K562 (cell line): ENCODE results near the gene ARMC7. TPM values are rescaled to one million over a fixed set of nuclear protein-coding genes. Genes with fewer than 3 reads are reported as not detected.
A peak's percentile ranks its signal among the peaks of the same experiment; 100 is the strongest.

ENCODE experiments used
- ATAC-seq: fragments of 200-7000 bp; cut with Tn5 transposase; 3 replicates; pipeline ENCODE4 v1.9.1; 2020; ENCODE audit warnings: moderate library complexity
- BruUV-seq: library from RNA; stranded (reverse); fragments of 400-500 nt; replicated peaks from 2 replicates; lab custom pipeline; 2021; lab: Mats Ljungman, UMichigan
- CTCF ChIA-PET: fragments of 300-600 bp; formaldehyde crosslinking; extraction: SDS; loops from one replicate; lab custom pipeline; 2021; ENCODE audit warnings: low intra/inter-chr PET ratio; lab: Yijun Ruan, JAX
- POLR2A ChIA-PET: fragments of 300-600, 350-650 bp; sonication (Branson Sonifier 250); formaldehyde crosslinking; extraction: SDS; loops from one replicate; lab custom pipeline; 2021; ENCODE audit warnings: antibody characterized with exemption, inconsistent platforms; lab: Yijun Ruan, JAX
- DNase-seq, 4 experiments: peaks; one replicate each; pipeline versions ENCODE4 v3.0.0 to v3.0.0-alpha.2; 2011 to 2018; ENCODE audit warnings: low spot score in 3 of 4, mixed read lengths in 3 of 4; ENCODE audit errors: extremely low read depth in 1 of 4
- FAIRE-seq: peaks from 2 replicates; lab custom pipeline; 2011; peaks lifted over from hg19 to GRCh38; lab: Jason Lieb, UNC
- H2AFZ ChIP-seq: 2 replicates; pipeline ENCODE4 v1.6.0; 2011; ENCODE audit warnings: low read depth, low read length, control low read depth, inconsistent platforms
- H3K27ac ChIP-seq: fragments of 200-600 bp; 3 replicates; pipeline ENCODE4 v1.8.0; 2011; ENCODE audit warnings: low read depth, mild to moderate bottlenecking, control low read depth, inconsistent platforms, low read length, moderate library complexity, mixed read lengths; ENCODE audit errors: extremely low read depth
- H3K27me3 ChIP-seq, 2 experiments: fragments of 300-600 bp in 1 of 2; 2 replicates in 1 of 2; 3 replicates in 1 of 2; pipeline versions ENCODE4 v1.6.0 to v1.8.0; 2011; ENCODE audit warnings: inconsistent platforms in 2 of 2, low read length in 2 of 2, mild to moderate bottlenecking in 1 of 2, mixed read lengths in 1 of 2, moderate library complexity in 1 of 2; ENCODE audit not compliant: control insufficient read depth in 2 of 2, insufficient read depth in 2 of 2
- H3K36me3 ChIP-seq: fragments of 300-600 bp; 3 replicates; pipeline ENCODE4 v1.8.0; 2011; ENCODE audit warnings: mild to moderate bottlenecking, low read length, inconsistent platforms; ENCODE audit not compliant: control insufficient read depth, insufficient read depth
- H3K4me1 ChIP-seq, 2 experiments: fragments of 200-600 bp in 1 of 2; replicated peaks in 1 of 2; 2 replicates in 1 of 2; 3 replicates in 1 of 2; pipeline versions ENCODE4 v1.5.1 to v1.8.0; 2011; ENCODE audit warnings: inconsistent platforms in 2 of 2, low read length in 2 of 2, mild to moderate bottlenecking in 1 of 2, mixed read lengths in 1 of 2, moderate library complexity in 1 of 2; ENCODE audit not compliant: control insufficient read depth in 2 of 2, insufficient read depth in 2 of 2
- H3K4me2 ChIP-seq: 2 replicates; pipeline ENCODE4 v1.6.1; 2011; ENCODE audit warnings: low read length, control low read depth, inconsistent platforms, mixed read lengths; ENCODE audit not compliant: insufficient read depth
- H3K4me3 ChIP-seq: fragments of 200-600 bp; sonication (generic), shearing (Covaris generic); 2 replicates; pipeline ENCODE4 v1.5.1; 2016; ENCODE audit warnings: control low read depth, inconsistent platforms
- H3K79me2 ChIP-seq: fragments of 200-600 bp; 3 replicates; pipeline ENCODE4 v1.8.0; 2011; ENCODE audit warnings: low read length, inconsistent platforms; ENCODE audit not compliant: control insufficient read depth, insufficient read depth
- H3K9ac ChIP-seq, 2 experiments: 2 replicates each; pipeline versions ENCODE4 v1.6.0 to v1.6.1; 2011; ENCODE audit warnings: low read depth in 2 of 2, low read length in 2 of 2, control low read depth in 1 of 2, inconsistent platforms in 1 of 2, mild to moderate bottlenecking in 1 of 2, mixed read lengths in 1 of 2; ENCODE audit not compliant: insufficient read depth in 1 of 2
- H3K9me1 ChIP-seq: one replicate; pipeline ENCODE4 v1.6.0; 2011; ENCODE audit warnings: inconsistent platforms, mild to moderate bottlenecking, low read length, moderate library complexity; ENCODE audit not compliant: control insufficient read depth, insufficient read depth
- H3K9me3 ChIP-seq: replicated peaks from 2 replicates; pipeline ENCODE4 v1.5.1; 2011; ENCODE audit warnings: low read depth, low read length, inconsistent platforms; ENCODE audit not compliant: control insufficient read depth, insufficient read depth
- H4K20me1 ChIP-seq: replicated peaks from 2 replicates; pipeline ENCODE4 v1.6.1; 2011; ENCODE audit warnings: low read length, inconsistent platforms, mixed read lengths; ENCODE audit not compliant: control insufficient read depth, insufficient read depth
- ELF4 ChIP-seq: fragments of 450-650 bp; formaldehyde crosslinking; IDR thresholded peaks from 2 replicates; pipeline ENCODE4 v1.4.0; 2022; ENCODE audit warnings: missing genetic modification characterization
- EWSR1 ChIP-seq: fragments of 450-650 bp; IDR thresholded peaks from 2 replicates; pipeline ENCODE4 v1.6.1; 2018; ENCODE audit warnings: borderline replicate concordance, mild to moderate bottlenecking, low read depth, moderate library complexity; ENCODE audit not compliant: partially characterized antibody
- POLR2A ChIP-seq: fragments of 450-650 bp; conservative IDR thresholded peaks from 2 replicates; pipeline ENCODE4 v1.6.1; 2016
- POLR2AphosphoS5 ChIP-seq: IDR thresholded peaks from 2 replicates; pipeline ENCODE4 v1.6.1; 2011; ENCODE audit warnings: mild to moderate bottlenecking, low read depth, low read length, moderate library complexity; ENCODE audit not compliant: control insufficient read depth, insufficient read depth
- POU5F1 ChIP-seq: fragments of 150-350 bp; IDR thresholded peaks from 2 replicates; pipeline ENCODE4 v1.6.1; 2014; ENCODE audit warnings: borderline replicate concordance, low read length, low read depth, mild to moderate bottlenecking; ENCODE audit not compliant: partially characterized antibody
- PTBP1 ChIP-seq: fragments of 200-400 bp; formaldehyde crosslinking; IDR thresholded peaks from 2 replicates; pipeline ENCODE4 v1.6.1; 2017; ENCODE audit warnings: low read depth, low read length
- RBM22 ChIP-seq: fragments of 200-400 bp; formaldehyde crosslinking; IDR thresholded peaks from 2 replicates; pipeline ENCODE4 v1.6.1; 2018; ENCODE audit warnings: low read length, low read depth; ENCODE audit not compliant: poor library complexity, severe bottlenecking
- SUPT5H ChIP-seq: fragments of 450-650 bp; IDR thresholded peaks from 2 replicates; pipeline ENCODE4 v1.6.1; 2016
- XRCC4 ChIP-seq: IDR thresholded peaks from one replicate; pipeline ENCODE4 v1.6.1; 2011; ENCODE audit not compliant: insufficient read depth, insufficient read length; ENCODE audit errors: extremely low read depth
- ZNF324 ChIP-seq: fragments of 250-450 bp; sonication (Bioruptor Pico); IDR thresholded peaks from 2 replicates; pipeline ENCODE4 v1.4.0; 2020; ENCODE audit warnings: mild to moderate bottlenecking
- ZNF561 ChIP-seq: fragments of 450-650 bp; formaldehyde crosslinking; conservative IDR thresholded peaks from 2 replicates; pipeline ENCODE4 v1.4.0; 2020; ENCODE audit warnings: mild to moderate bottlenecking, moderate library complexity
- WGBS: fragments of 100-300 bp; shearing (Covaris generic); methylation state at CpG from one replicate; pipeline ENCODE4 v1.1.6; 2016; ENCODE audit warnings: low coverage, mixed read lengths; ENCODE audit not compliant: insufficient coverage; ENCODE audit errors: missing lambda C conversion rate; 5-methylcytosine and 5-hydroxymethylcytosine counted together
- in situ Hi-C: fragments of 300-500 bp; cut with MboI; formaldehyde crosslinking; loops from 4 replicates; pipeline ENCODE4 v1.15.0; 2018; ENCODE audit warnings: inconsistent platforms, mixed read lengths
- intact Hi-C: fragments of 100-400 bp; cut with micrococcal nuclease; formaldehyde crosslinking; loops from 2 replicates; pipeline ENCODE4 v1.14.2; 2022
- polyA plus RNA-seq, 8 experiments: library from polyadenylated mRNA; depleted of rRNA in 4 of 8; stranded (reverse) in 5 of 8; unstranded in 3 of 8; fragments of >200 nt; fragmentation: Nextera tagmentation in 2 of 8; fragmentation: Illumina TruSeq in 1 of 8; extraction: Ambion mirVana in 2 of 8; extraction: Trizol in 1 of 8; gene quantifications; 2 replicates each; pipeline versions ENCODE4 v1.2.1 to v1.2.3, GENCODE V29; 2011 to 2014; ENCODE audit warnings: inconsistent platforms in 1 of 8, missing spikeins in 1 of 8
- total RNA-seq, 7 experiments: library from RNA; depleted of rRNA in 6 of 7; stranded (reverse); fragments of >200 nt in 6 of 7; fragmentation: Illumina TruSeq in 2 of 7; extraction: Trizol in 2 of 7; gene quantifications; 2 replicates each; pipeline versions ENCODE4 v1.2.1 to v1.2.3, GENCODE V29; 2011 to 2021; ENCODE audit warnings: low replicate concordance in 1 of 7
- TF ChIP-seq, protein P1 (sequence below), 2 experiments: fragments of 150-350 bp in 1 of 2; IDR thresholded peaks; 2 replicates each; pipeline ENCODE4 v1.6.1; 2012 to 2016; ENCODE audit warnings: low read depth in 2 of 2, low read length in 2 of 2, mild to moderate bottlenecking in 1 of 2, moderate library complexity in 1 of 2
- TF ChIP-seq, protein P2 (sequence below): fragments of 450-650 bp; IDR thresholded peaks from 2 replicates; pipeline ENCODE4 v1.7.0; 2016; ENCODE audit warnings: borderline replicate concordance
- TF ChIP-seq, protein P3 (sequence below): fragments of 450-650 bp; IDR thresholded peaks from one replicate; pipeline ENCODE4 v1.6.1; 2018; ENCODE audit warnings: mild to moderate bottlenecking, moderate library complexity; ENCODE audit not compliant: partially characterized antibody

ARMC7 gene
- total and polyA plus RNA-seq, 9 of the 15 experiments (the other 6 are each of a cell fraction or from before 2014, with no cell fraction given), result 1.4 to 15.2 (median 5.9) TPM

DNA sequence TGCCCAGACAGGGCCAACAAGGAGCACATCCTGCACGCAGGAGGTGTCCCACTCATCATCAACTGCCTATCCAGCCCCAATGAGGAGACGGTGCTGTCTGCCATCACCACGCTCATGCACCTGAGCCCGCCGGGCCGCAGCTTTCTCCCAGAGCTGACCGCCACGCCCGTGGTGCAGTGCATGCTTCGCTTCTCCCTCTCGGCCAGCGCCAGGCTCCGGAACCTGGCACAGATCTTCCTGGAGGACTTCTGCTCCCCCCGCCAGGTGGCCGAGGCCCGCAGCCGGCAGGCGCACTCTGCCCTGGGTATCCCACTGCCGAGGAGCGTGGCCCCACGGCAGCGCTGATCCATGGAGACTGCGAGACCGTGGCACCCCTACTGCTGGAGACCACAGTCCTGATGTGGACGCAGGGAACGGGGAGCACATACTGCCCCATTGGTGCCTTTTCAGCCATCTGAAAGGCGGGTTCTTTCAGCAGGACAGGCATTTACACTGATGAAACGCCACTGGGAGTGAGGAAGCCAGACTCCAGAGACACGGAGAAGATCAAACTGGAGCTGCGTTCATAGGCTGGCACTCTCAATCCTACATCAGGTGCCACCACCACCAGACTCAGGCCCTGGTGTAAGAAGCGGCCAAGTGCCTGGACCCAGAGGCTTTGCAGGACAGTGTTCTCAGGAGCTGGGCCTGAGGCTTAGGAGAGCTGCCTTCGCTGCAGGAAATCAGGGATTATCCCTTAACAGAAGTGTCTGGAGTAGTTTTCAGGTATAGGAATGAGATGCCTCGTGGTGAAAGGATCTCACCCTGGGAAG, 19.1 kb downstream of the ARMC7 start:
- Histone ChIP-seq H2AFZ (no peak overlapping the region), H3K36me3 (peaks cover 25% of the 10 kb centered on the region; the same call in 2 of the 3 replicates), H3K4me1 (peaks cover 28 to 53% of the 10 kb centered on the region in 2 experiments), H3K9me1 (no peaks in the 10 kb centered on the region), H3K79me2 (peaks cover 44% of the 10 kb centered on the region), H3K27me3 (no peaks in the 10 kb centered on the region), H3K4me2 (no peak overlapping the region), H3K9me3 (no peaks in the 10 kb centered on the region), H3K9ac (peak overlapping the region in 1 of 2 experiments; percentile 6; a peak in 1 of 4 replicates), H4K20me1 (peaks cover 6% of the 10 kb centered on the region; the same call in 1 of the 2 replicates), H3K27ac (no peak overlapping the region), H3K4me3 (no peak overlapping the region)
- ATAC-seq (no peak), DNase-seq (no peak), FAIRE-seq (no peak)
- no TSS peak for BruUV-seq
- CTCF ChIA-PET, result no interaction called here
- intact Hi-C loops, result no loop called here
- POLR2A ChIA-PET, result interaction anchor here (0.7 to 7.6 kb wide), 5 partner anchors 10 to 123 kb away, joined by 3 to 58 read pairs (median 4); no protein-coding TSS in a partner anchor
- in situ Hi-C loops, result no loop called here
- 96% methylated on average over 31 of the region's 33 CpGs for WGBS
- TF ChIP-seq ELF4 (CRISPR knock-in tag) (no peak), POLR2A (peak; percentile 26), POU5F1 (no peak), PTBP1 (no peak), RBM22 (peak; percentile 79), ZNF324 (CRISPR knock-in tag) (no peak), POLR2AphosphoS5 (peak; percentile 23; the same call in 1 of the 2 replicates), EWSR1 (no peak), SUPT5H (peak; percentile 18; the same call in 1 of the 2 replicates), XRCC4 (no peak), ZNF561 (CRISPR knock-in tag) (no peak)
- TF ChIP-seq, protein P1, sequence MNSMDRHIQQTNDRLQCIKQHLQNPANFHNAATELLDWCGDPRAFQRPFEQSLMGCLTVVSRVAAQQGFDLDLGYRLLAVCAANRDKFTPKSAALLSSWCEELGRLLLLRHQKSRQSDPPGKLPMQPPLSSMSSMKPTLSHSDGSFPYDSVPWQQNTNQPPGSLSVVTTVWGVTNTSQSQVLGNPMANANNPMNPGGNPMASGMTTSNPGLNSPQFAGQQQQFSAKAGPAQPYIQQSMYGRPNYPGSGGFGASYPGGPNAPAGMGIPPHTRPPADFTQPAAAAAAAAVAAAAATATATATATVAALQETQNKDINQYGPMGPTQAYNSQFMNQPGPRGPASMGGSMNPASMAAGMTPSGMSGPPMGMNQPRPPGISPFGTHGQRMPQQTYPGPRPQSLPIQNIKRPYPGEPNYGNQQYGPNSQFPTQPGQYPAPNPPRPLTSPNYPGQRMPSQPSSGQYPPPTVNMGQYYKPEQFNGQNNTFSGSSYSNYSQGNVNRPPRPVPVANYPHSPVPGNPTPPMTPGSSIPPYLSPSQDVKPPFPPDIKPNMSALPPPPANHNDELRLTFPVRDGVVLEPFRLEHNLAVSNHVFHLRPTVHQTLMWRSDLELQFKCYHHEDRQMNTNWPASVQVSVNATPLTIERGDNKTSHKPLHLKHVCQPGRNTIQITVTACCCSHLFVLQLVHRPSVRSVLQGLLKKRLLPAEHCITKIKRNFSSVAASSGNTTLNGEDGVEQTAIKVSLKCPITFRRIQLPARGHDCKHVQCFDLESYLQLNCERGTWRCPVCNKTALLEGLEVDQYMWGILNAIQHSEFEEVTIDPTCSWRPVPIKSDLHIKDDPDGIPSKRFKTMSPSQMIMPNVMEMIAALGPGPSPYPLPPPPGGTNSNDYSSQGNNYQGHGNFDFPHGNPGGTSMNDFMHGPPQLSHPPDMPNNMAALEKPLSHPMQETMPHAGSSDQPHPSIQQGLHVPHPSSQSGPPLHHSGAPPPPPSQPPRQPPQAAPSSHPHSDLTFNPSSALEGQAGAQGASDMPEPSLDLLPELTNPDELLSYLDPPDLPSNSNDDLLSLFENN (IDR thresholded peaks at IDR 0.05; ENCODE audit: low read depth in 2 of 2, low read length in 2 of 2), result no peak
- TF ChIP-seq, protein P2, sequence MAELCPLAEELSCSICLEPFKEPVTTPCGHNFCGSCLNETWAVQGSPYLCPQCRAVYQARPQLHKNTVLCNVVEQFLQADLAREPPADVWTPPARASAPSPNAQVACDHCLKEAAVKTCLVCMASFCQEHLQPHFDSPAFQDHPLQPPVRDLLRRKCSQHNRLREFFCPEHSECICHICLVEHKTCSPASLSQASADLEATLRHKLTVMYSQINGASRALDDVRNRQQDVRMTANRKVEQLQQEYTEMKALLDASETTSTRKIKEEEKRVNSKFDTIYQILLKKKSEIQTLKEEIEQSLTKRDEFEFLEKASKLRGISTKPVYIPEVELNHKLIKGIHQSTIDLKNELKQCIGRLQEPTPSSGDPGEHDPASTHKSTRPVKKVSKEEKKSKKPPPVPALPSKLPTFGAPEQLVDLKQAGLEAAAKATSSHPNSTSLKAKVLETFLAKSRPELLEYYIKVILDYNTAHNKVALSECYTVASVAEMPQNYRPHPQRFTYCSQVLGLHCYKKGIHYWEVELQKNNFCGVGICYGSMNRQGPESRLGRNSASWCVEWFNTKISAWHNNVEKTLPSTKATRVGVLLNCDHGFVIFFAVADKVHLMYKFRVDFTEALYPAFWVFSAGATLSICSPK, result no peak
- TF ChIP-seq, protein P3, sequence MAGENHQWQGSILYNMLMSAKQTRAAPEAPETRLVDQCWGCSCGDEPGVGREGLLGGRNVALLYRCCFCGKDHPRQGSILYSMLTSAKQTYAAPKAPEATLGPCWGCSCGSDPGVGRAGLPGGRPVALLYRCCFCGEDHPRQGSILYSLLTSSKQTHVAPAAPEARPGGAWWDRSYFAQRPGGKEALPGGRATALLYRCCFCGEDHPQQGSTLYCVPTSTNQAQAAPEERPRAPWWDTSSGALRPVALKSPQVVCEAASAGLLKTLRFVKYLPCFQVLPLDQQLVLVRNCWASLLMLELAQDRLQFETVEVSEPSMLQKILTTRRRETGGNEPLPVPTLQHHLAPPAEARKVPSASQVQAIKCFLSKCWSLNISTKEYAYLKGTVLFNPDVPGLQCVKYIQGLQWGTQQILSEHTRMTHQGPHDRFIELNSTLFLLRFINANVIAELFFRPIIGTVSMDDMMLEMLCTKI, result no peak
